Thymus (tissue), 11 donors: ENCODE measurements around the gene RBPMS2. TPM values are rescaled to one million over a fixed set of nuclear protein-coding genes. Genes with fewer than 3 reads are reported as not detected.
"Not testable (repeated sequence)": the region's sequence is repeated elsewhere in the genome, so short reads cannot be mapped to it uniquely, and the experiment has no call there.

Source experiments
- DNase-seq, 9 donors: peaks; one replicate each; pipeline ENCODE4 v3.0.0-alpha.2; 2013; ENCODE audit warnings: low spot score in 9 of 9, low read depth in 6 of 9, missing footprints in 1 of 9
- H3K27ac ChIP-seq, 2 donors: one replicate each; pipeline ENCODE4 v1.5.1; 2013; ENCODE audit warnings: control low read depth in 1 of 2, low read depth in 1 of 2, low read length in 1 of 2, mild to moderate bottlenecking in 1 of 2, moderate library complexity in 1 of 2
- H3K27me3 ChIP-seq, 2 donors: one replicate each; pipeline ENCODE4 v1.5.1; 2013; ENCODE audit warnings: low read length in 1 of 2; ENCODE audit not compliant: control insufficient read depth in 2 of 2, insufficient read depth in 1 of 2
- H3K36me3 ChIP-seq, 2 donors: one replicate each; pipeline ENCODE4 v1.5.1; 2013; ENCODE audit warnings: low read length in 1 of 2, mild to moderate bottlenecking in 1 of 2, moderate library complexity in 1 of 2; ENCODE audit not compliant: control insufficient read depth in 2 of 2, insufficient read depth in 2 of 2
- H3K4me1 ChIP-seq, 2 donors: one replicate each; pipeline ENCODE4 v1.5.1; 2013; ENCODE audit warnings: low read length in 2 of 2; ENCODE audit not compliant: control insufficient read depth in 2 of 2, insufficient read depth in 2 of 2
- H3K4me3 ChIP-seq, 2 donors: one replicate each; pipeline ENCODE4 v1.5.1; 2013; ENCODE audit warnings: low read length in 2 of 2, control low read depth in 1 of 2, mild to moderate bottlenecking in 1 of 2
- H3K9me3 ChIP-seq, 2 donors: one replicate each; pipeline ENCODE4 v1.5.1; 2013; ENCODE audit warnings: low read length in 1 of 2, mild to moderate bottlenecking in 1 of 2; ENCODE audit not compliant: control insufficient read depth in 2 of 2, insufficient read depth in 1 of 2
- WGBS: extraction: QIAGEN DNeasy Blood & Tissue Kit; methylation state at CpG from one replicate; pipeline ENCODE4 v1.1.7; 2013; 5-methylcytosine and 5-hydroxymethylcytosine counted together
- polyA plus RNA-seq: library from polyadenylated mRNA; stranded (reverse); fragments of 200-250 nt; gene quantifications from one replicate; pipeline ENCODE4 v1.2.3, GENCODE V29; 2013
- total RNA-seq: library from RNA; stranded (reverse); fragments of 120-200 nt; gene quantifications from one replicate; pipeline ENCODE4 v1.2.4, GENCODE V29; 2013
- donor health status: healthy.

The RBPMS2 gene
- total and polyA plus RNA-seq, 2 donors = 0.19 to 4.2 TPM

GRCh38 chr15:64795921-64796320 is 20.5 kb upstream of the RBPMS2 start:
- H3K4me1 ChIP-seq, H3K36me3 ChIP-seq, H3K4me3 ChIP-seq, H3K27me3 ChIP-seq, H3K9me3 ChIP-seq, DNase-seq, H3K27ac ChIP-seq: not testable (repeated sequence)
- 92% methylated on average over 9 of the region's 9 CpGs for WGBS

GRCh38 chr15:64795299-64795698 is 19.9 kb upstream of the RBPMS2 start:
- not testable (repeated sequence) for H3K4me1 ChIP-seq, H3K27ac ChIP-seq, H3K36me3 ChIP-seq, H3K4me3 ChIP-seq, H3K27me3 ChIP-seq, H3K9me3 ChIP-seq, DNase-seq
- 98% methylated on average over 7 of the region's 7 CpGs for WGBS

- Histone ChIP-seq H3K4me1 (no peaks in the 10 kb centered on the region), H3K4me3 (no peak overlapping the region), H3K36me3 (no peaks in the 10 kb centered on the region), H3K27me3 (no peaks in the 10 kb centered on the region), H3K27ac (no peak overlapping the region), H3K9me3 (no peaks in the 10 kb centered on the region)
- WGBS = 95% methylated on average over 3 of the region's 3 CpGs
- no peak for DNase-seq
Observed at GRCh38 chr15:64792282-64792681, 16.9 kb upstream of the RBPMS2 start.

- DNase-seq = no peak
- no peaks in the 10 kb centered on the region for H3K36me3 ChIP-seq
- H3K9me3 ChIP-seq = no peaks in the 10 kb centered on the region
- H3K27me3 ChIP-seq = no peaks in the 10 kb centered on the region
- 57% methylated on average over 4 of the region's 4 CpGs for WGBS
- no peaks in the 10 kb centered on the region for H3K4me1 ChIP-seq
- no peak overlapping the region for H3K4me3 ChIP-seq
- no peak overlapping the region for H3K27ac ChIP-seq
Observed at GRCh38 chr15:64791401-64791800, 16.0 kb upstream of the RBPMS2 start.

- over 99% methylated on average over 4 of the region's 4 CpGs for WGBS
- DNase-seq = no peak
- Histone ChIP-seq H3K9me3 (no peaks in the 10 kb centered on the region), H3K27ac (no peak overlapping the region), H3K27me3 (peaks cover 0 to 16% of the 10 kb centered on the region in 2 donors), H3K36me3 (no peaks in the 10 kb centered on the region), H3K4me1 (no peaks in the 10 kb centered on the region), H3K4me3 (no peak overlapping the region)
Observed at GRCh38 chr15:64783796-64784195, 8.4 kb upstream of the RBPMS2 start.

GRCh38 chr15:64782751-64783150 is 7.4 kb upstream of the RBPMS2 start:
- H3K27me3 ChIP-seq = peaks cover 0 to 27% of the 10 kb centered on the region in 2 donors
- 95% methylated on average over 5 of the region's 5 CpGs for WGBS
- H3K27ac ChIP-seq = no peak overlapping the region
- H3K9me3 ChIP-seq = no peaks in the 10 kb centered on the region
- no peak overlapping the region for H3K4me3 ChIP-seq
- H3K36me3 ChIP-seq = no peaks in the 10 kb centered on the region
- no peaks in the 10 kb centered on the region for H3K4me1 ChIP-seq
- DNase-seq = no peak

GRCh38 chr15:64781299-64781698 is 5.9 kb upstream of the RBPMS2 start:
- no peak overlapping the region for H3K27ac ChIP-seq
- no peak for DNase-seq
- 97% methylated on average over 6 of the region's 6 CpGs for WGBS

GRCh38 chr15:64780600-64781156 is 5.3 kb upstream of the RBPMS2 start:
- no peak overlapping the region for H3K27ac ChIP-seq
- H3K27me3 ChIP-seq = peaks cover 14 to 47% of the 10 kb centered on the region in 2 donors
- no peaks in the 10 kb centered on the region for H3K36me3 ChIP-seq
- no peaks in the 10 kb centered on the region for H3K9me3 ChIP-seq
- no peak overlapping the region for H3K4me3 ChIP-seq
- peaks cover 0 to 9% of the 10 kb centered on the region in 2 donors for H3K4me1 ChIP-seq
- 85% methylated on average over 8 of the region's 8 CpGs for WGBS
- no peak for DNase-seq

More at GRCh38 chr15:64781299-64781698, 5.9 kb upstream of the RBPMS2 start:
- Histone ChIP-seq H3K4me3 (no peak overlapping the region), H3K4me1 (peaks cover 0 to 4% of the 10 kb centered on the region in 2 donors), H3K27me3 (peaks cover 8 to 41% of the 10 kb centered on the region in 2 donors), H3K36me3 (no peaks in the 10 kb centered on the region), H3K9me3 (no peaks in the 10 kb centered on the region)

GRCh38 chr15:64779630-64780029 is 4.2 kb upstream of the RBPMS2 start:
- WGBS = 100% methylated on average over 1 of the region's 1 CpG

More at GRCh38 chr15:64779630-64780029, 4.2 kb upstream of the RBPMS2 start:
- H3K4me3 ChIP-seq = no peak overlapping the region
- DNase-seq = no peak
- H3K9me3 ChIP-seq = no peaks in the 10 kb centered on the region
- no peaks in the 10 kb centered on the region for H3K36me3 ChIP-seq
- H3K27ac ChIP-seq = no peak overlapping the region
- H3K4me1 ChIP-seq = peaks cover 0 to 9% of the 10 kb centered on the region in 2 donors
- H3K27me3 ChIP-seq = peaks cover 23 to 51% of the 10 kb centered on the region in 2 donors
